ENCODE results near the gene ZKSCAN5. TPM values are rescaled to one million over a fixed set of nuclear protein-coding genes. Genes with fewer than 3 reads are reported as not detected.

ZKSCAN5 gene
- total and polyA plus RNA-seq, 2 of the 8 experiments (the other 6 are each of a cell fraction or from before 2014, with no cell fraction given): 5.3 to 13.5 TPM

DNA sequence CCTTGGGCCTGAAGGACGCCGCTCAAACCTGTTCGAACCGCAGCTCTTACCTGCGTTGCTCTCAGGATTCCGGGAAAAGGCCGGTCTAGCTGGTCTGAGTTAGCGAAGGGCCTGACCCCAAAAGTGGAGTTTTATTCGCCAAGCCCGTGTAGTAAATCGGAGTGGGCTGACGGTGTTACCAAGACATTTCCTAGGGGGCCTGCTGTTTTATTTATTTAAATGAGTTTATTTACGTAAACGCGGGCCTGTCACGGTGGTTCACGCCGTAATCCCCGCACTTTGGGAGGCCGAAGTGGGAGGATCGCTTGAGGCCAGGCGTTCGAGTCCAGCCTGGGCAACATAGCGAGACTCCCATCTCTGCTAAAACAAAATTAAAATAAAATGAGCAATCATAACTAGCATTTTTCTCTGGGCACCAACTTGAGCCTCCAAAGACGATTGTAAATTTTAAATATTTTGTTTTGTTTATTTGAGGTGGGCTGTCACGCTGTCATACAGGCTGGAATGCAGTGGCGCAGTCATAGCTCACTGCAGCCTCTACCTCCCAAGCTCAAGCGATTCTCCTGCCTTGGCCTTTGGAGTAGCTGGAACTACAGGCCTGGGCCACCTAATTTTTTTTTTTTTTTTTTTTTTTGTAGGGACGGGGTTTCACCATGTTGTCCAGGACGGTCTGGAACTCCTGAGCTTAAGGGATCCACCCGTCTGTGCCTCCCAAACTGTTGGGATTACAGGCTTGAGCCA, 54.9 kb downstream of the ZKSCAN5 start:
- Histone ChIP-seq H3K4me1 (replicated peaks in 1 of 4; ENCODE audit: control insufficient read depth in 3 of 4, insufficient read depth in 4 of 4, low read length in 3 of 4) (peaks cover 0 to 7% (median 0%) of the 10 kb centered on the region in 4 experiments; a peak in 5 of 7 replicates), H2BK5ac (ENCODE audit: low read depth, low read length) (peak overlapping the region; percentile 73), H4K8ac (ENCODE audit: extremely low read depth, insufficient read depth, low read length) (peak overlapping the region; percentile 98; the same call in 1 of the 2 replicates), H3K14ac (ENCODE audit: insufficient read length) (no peak overlapping the region), H2AFZ (ENCODE audit: low read length) (no peak overlapping the region), H3K36me3 (ENCODE audit: control insufficient read depth in 2 of 4, insufficient read depth in 4 of 4, low read length in 3 of 4) (peaks cover 15 to 48% (median 33%) of the 10 kb centered on the region in 4 experiments), H2BK15ac (ENCODE audit: low read length) (no peak overlapping the region; the same call in 1 of the 2 replicates), H3K4ac (replicated peaks; ENCODE audit: insufficient read length, low read depth, low read length) (peak overlapping the region; percentile 20), H2BK20ac (ENCODE audit: low read length) (no peak overlapping the region), H3K27me3 (replicated peaks in 1 of 4; ENCODE audit: control insufficient read depth in 3 of 4, extremely low read depth in 1 of 4, insufficient read depth in 3 of 4, low read length in 3 of 4) (no peaks in the 10 kb centered on the region), H3K23ac (ENCODE audit: insufficient read length) (no peak overlapping the region), H3K79me2 (ENCODE audit: control insufficient read depth in 1 of 2, insufficient read depth in 2 of 2, low read length in 2 of 2) (peaks cover 5 to 38% of the 10 kb centered on the region in 2 experiments), H3K27ac (ENCODE audit: low read depth, low read length) (peak overlapping the region; percentile 98), H3K18ac (ENCODE audit: extremely low read depth, low read length) (peak overlapping the region; percentile 81; the same call in 1 of the 2 replicates), H3K79me1 (ENCODE audit: low read depth, low read length) (peaks cover 7% of the 10 kb centered on the region), H2BK12ac (ENCODE audit: low read depth, low read length) (no peak overlapping the region), H4K20me1 (replicated peaks in 1 of 2; ENCODE audit: control insufficient read depth in 1 of 2, insufficient read depth in 2 of 2, low read length in 2 of 2) (peaks cover 0 to 12% of the 10 kb centered on the region in 2 experiments), H4K5ac (ENCODE audit: insufficient read length, low read depth, low read length) (peak overlapping the region; percentile 90), H2BK120ac (replicated peaks; ENCODE audit: low read depth, low read length) (no peak overlapping the region), H2AK5ac (ENCODE audit: low read depth, low read length) (no peak overlapping the region; the same call in 1 of the 2 replicates), H3K56ac (replicated peaks; ENCODE audit: insufficient read length, low read depth, low read length) (peak overlapping the region; percentile 84), H3K9me3 (ENCODE audit: insufficient read depth in 2 of 2, low read depth in 1 of 2, low read length in 1 of 2) (no peaks in the 10 kb centered on the region), H3K9ac (replicated peaks in 1 of 4; ENCODE audit: extremely low read depth in 1 of 4, low read depth in 3 of 4, low read length in 3 of 4) (peak overlapping the region; percentile 89 to 99 (median 92)), H3K4me2 (ENCODE audit: insufficient read depth in 1 of 2, low read depth in 2 of 2, low read length in 2 of 2) (peak overlapping the region; percentile 79 to 93), H3K23me2 (ENCODE audit: low read depth, low read length) (peaks cover 3% of the 10 kb centered on the region), H4K91ac (replicated peaks; ENCODE audit: insufficient read length, low read length) (no peak overlapping the region), H3K4me3 (ENCODE audit: extremely low read depth in 1 of 4, insufficient read depth in 2 of 4, low read depth in 3 of 4, low read length in 4 of 4) (peak overlapping the region; percentile 78 to 100 (median 96))
- no peak for TF ChIP-seq CHD1 (IDR thresholded peaks at IDR 0.05; ENCODE audit: low read depth, low read length)
- peak; percentile 72 for TF ChIP-seq KDM1A (IDR thresholded peaks at IDR 0.05; ENCODE audit: borderline replicate concordance, low read length)
- POLR2A ChIA-PET (ENCODE audit: partially characterized antibody): interaction anchor here (0.6 to 3.5 kb wide), 21 partner anchors 10 to 541 kb away, joined by 3 to 56 read pairs (median 6); partner anchors contain the start of genes TMEM225B, ZKSCAN5, ZNF394 and ZSCAN25
- WGBS, 2 experiments (ENCODE audit: extremely low coverage in 1 of 2, insufficient coverage in 1 of 2, insufficient read length in 1 of 2, insufficient replicate concordance in 2 of 2, low coverage in 1 of 2, low lambda C conversion rate in 2 of 2, missing lambda C conversion rate in 1 of 2): 39% methylated on average over 31 of the region's 31 CpGs; no CpG with 5 or more reads in 1 of the 2 experiments
- CTCF ChIA-PET (ENCODE audit: partially characterized antibody): interaction anchor here (1.3 to 2.5 kb wide), 2 partner anchors 34 to 36 kb away, joined by 6 to 10 read pairs; no protein-coding TSS in a partner anchor
- DNase-seq (ENCODE audit: low read depth in 1 of 2, low spot score in 2 of 2) (no peak), FAIRE-seq (no peak)
